ENCODE measurements around the gene NUDT2.

- TF ChIP-seq CTCF (IDR thresholded peaks at IDR 0.05) (no peak), POLR2A (IDR thresholded peaks at IDR 0.05) (no peak)
Measured at GRCh38 chr9:34317436-34317835, 11.9 kb upstream of the NUDT2 start.
